ENCODE results near the gene LHPP.

DNA sequence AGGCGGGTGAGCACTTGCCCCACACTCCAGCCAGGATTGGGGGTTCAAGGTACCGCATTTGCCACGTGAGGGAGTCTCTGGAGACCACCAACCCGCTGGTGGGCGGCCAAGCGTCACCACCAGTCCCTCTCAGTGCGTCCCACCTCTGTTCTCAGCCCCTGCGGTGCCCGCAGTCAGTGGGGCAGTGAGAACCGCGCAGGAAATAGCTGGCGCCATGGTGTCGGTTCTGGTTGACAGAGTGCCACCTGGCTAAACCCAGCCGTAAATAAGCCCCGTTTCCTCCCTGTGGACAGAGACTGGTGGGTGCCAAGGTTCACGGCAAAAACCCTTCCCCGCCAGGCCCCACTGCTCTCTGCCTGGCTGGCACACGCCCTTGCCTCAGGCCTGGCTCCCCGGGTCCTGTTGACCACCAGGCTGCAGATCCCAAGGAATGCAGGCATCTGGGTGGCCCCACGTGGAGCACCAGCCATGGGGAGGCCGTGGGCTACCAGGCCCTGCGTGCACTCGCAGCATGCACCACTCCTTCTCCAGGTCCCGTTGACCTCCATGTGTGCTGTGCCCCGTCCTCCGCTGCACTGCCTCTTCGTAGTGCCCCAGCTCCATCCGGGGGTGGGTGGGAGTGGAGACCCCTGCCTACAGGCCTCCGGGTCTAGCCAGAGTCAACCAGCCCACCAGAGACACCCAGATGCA, 140.0 kb downstream of the LHPP start:
- TF ChIP-seq EZH2 (IDR thresholded peaks at IDR 0.05; ENCODE audit: low read length, missing control alignments) = no peak
- TF ChIP-seq, protein P1, sequence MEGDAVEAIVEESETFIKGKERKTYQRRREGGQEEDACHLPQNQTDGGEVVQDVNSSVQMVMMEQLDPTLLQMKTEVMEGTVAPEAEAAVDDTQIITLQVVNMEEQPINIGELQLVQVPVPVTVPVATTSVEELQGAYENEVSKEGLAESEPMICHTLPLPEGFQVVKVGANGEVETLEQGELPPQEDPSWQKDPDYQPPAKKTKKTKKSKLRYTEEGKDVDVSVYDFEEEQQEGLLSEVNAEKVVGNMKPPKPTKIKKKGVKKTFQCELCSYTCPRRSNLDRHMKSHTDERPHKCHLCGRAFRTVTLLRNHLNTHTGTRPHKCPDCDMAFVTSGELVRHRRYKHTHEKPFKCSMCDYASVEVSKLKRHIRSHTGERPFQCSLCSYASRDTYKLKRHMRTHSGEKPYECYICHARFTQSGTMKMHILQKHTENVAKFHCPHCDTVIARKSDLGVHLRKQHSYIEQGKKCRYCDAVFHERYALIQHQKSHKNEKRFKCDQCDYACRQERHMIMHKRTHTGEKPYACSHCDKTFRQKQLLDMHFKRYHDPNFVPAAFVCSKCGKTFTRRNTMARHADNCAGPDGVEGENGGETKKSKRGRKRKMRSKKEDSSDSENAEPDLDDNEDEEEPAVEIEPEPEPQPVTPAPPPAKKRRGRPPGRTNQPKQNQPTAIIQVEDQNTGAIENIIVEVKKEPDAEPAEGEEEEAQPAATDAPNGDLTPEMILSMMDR (conservative IDR thresholded peaks at IDR 0.05 in 1 of 2, IDR thresholded peaks at IDR 0.05 in 1 of 2; ENCODE audit: low read depth in 1 of 2, low read length in 2 of 2) = no peak
